SK-N-SH (cell line): ENCODE results near the gene MTNR1A. TPM values are rescaled to one million over a fixed set of nuclear protein-coding genes. Genes with fewer than 3 reads are reported as not detected.

Experiments used
- CTCF ChIA-PET: fragments of 300-600, 350-600 bp; formaldehyde crosslinking; extraction: SDS; loops from one replicate; lab custom pipeline; 2021; lab: Yijun Ruan, JAX
- POLR2A ChIA-PET: fragments of 350-600 bp; sonication (Branson Sonifier 250); formaldehyde crosslinking; extraction: SDS; loops from one replicate; lab custom pipeline; 2020; ENCODE audit warnings: antibody characterized with exemption, inconsistent platforms; lab: Yijun Ruan, JAX
- DNase-seq: peaks from one replicate; pipeline ENCODE4 v3.0.0; 2012
- H2AFZ ChIP-seq: fragments of 200-600 bp; sonication (generic); 2 replicates; pipeline ENCODE4 v1.8.1; 2016; ENCODE audit warnings: antibody characterized with exemption, mild to moderate bottlenecking, low read depth
- H3F3A ChIP-seq: fragments of 200-600 bp; sonication (generic); replicated peaks from 2 replicates; pipeline ENCODE3; 2016; ENCODE audit warnings: antibody characterized with exemption, mild to moderate bottlenecking; ENCODE audit not compliant: insufficient read depth
- H3K27ac ChIP-seq, 2 experiments: fragments of 200-500 bp in 1 of 2; fragments of 200-600 bp in 1 of 2; sonication (Bioruptor generic) in 1 of 2; sonication (generic), shearing (Covaris generic) in 1 of 2; 2 replicates each; pipeline versions ENCODE4 v1.5.1 to v1.6.1; 2014 to 2016; ENCODE audit warnings: low read depth in 2 of 2, inconsistent platforms in 1 of 2, low read length in 1 of 2, mild to moderate bottlenecking in 1 of 2, mixed read lengths in 1 of 2
- H3K27me3 ChIP-seq: fragments of 200-600 bp; sonication (generic), shearing (Covaris generic); 2 replicates; pipeline ENCODE4 v1.6.1; 2016; ENCODE audit warnings: mixed run types; ENCODE audit not compliant: insufficient read depth
- H3K36me3 ChIP-seq, 2 experiments: fragments of 200-500 bp in 1 of 2; fragments of 200-600 bp in 1 of 2; sonication (Bioruptor generic) in 1 of 2; sonication (generic) in 1 of 2; replicated peaks in 1 of 2; 2 replicates each; pipeline versions ENCODE3 to v1.5.1; 2014 to 2016; ENCODE audit warnings: low read length in 1 of 2, mild to moderate bottlenecking in 1 of 2; ENCODE audit not compliant: insufficient read depth in 2 of 2, control insufficient read depth in 1 of 2
- H3K4me1 ChIP-seq, 2 experiments: fragments of 200-500 bp in 1 of 2; fragments of 200-600 bp in 1 of 2; sonication (Bioruptor generic) in 1 of 2; sonication (generic), shearing (Covaris generic) in 1 of 2; 2 replicates each; pipeline versions ENCODE4 v1.5.1 to v1.6.1; 2014 to 2016; ENCODE audit warnings: low read depth in 1 of 2, low read length in 1 of 2, mixed run types in 1 of 2; ENCODE audit not compliant: insufficient read depth in 2 of 2, control insufficient read depth in 1 of 2
- H3K4me2 ChIP-seq: fragments of 200-600 bp; sonication (generic), shearing (Covaris generic); 2 replicates; pipeline ENCODE4 v1.6.1; 2017; ENCODE audit warnings: mixed run types
- H3K4me3 ChIP-seq, 2 experiments: fragments of 200-500 bp in 1 of 2; fragments of 200-600 bp in 1 of 2; sonication (Bioruptor generic) in 1 of 2; sonication (generic), shearing (Covaris generic) in 1 of 2; 2 replicates each; pipeline versions ENCODE4 v1.5.1 to v1.8.1; 2014 to 2016; ENCODE audit warnings: low read depth in 2 of 2, inconsistent platforms in 1 of 2, low read length in 1 of 2, mild to moderate bottlenecking in 1 of 2, mixed read lengths in 1 of 2, moderate library complexity in 1 of 2
- H3K79me2 ChIP-seq: fragments of 200-600 bp; sonication (generic); 2 replicates; pipeline ENCODE4 v1.8.1; 2017; ENCODE audit warnings: mild to moderate bottlenecking; ENCODE audit not compliant: insufficient read depth
- H3K9ac ChIP-seq: fragments of 200-600 bp; sonication (generic); 2 replicates; pipeline ENCODE4 v1.6.1; 2017; ENCODE audit warnings: mixed run types
- H3K9me2 ChIP-seq: fragments of 200-600 bp; sonication (generic); 2 replicates; pipeline ENCODE4 v1.6.1; 2017; ENCODE audit warnings: mixed run types
- H3K9me3 ChIP-seq: fragments of 200-600 bp; sonication (generic); 2 replicates; pipeline ENCODE4 v1.6.1; 2017; ENCODE audit warnings: mixed run types, mild to moderate bottlenecking, moderate library complexity
- H4K20me1 ChIP-seq: fragments of 200-600 bp; sonication (generic); 2 replicates; pipeline ENCODE4 v1.6.1; 2017; ENCODE audit warnings: mild to moderate bottlenecking, mixed run types; ENCODE audit not compliant: insufficient read depth
- CHD2 ChIP-seq: fragments of 150-350 bp; IDR thresholded peaks from 2 replicates; pipeline ENCODE4 v1.6.1; 2018; ENCODE audit warnings: low read length; ENCODE audit not compliant: partially characterized antibody
- ELF1 ChIP-seq: IDR thresholded peaks from 2 replicates; pipeline ENCODE4 v1.4.0; 2012
- EP300 ChIP-seq, 2 experiments: IDR thresholded peaks; 2 replicates each; pipeline versions ENCODE4 v1.4.0 to v1.6.1; 2012; ENCODE audit warnings: borderline replicate concordance in 1 of 2, low read depth in 1 of 2, low read length in 1 of 2
- EZH2phosphoT487 ChIP-seq: fragments of 200-600 bp; sonication (generic); IDR thresholded peaks from 2 replicates; pipeline ENCODE4 v1.6.1; 2017; ENCODE audit warnings: low read depth, mixed run types, mild to moderate bottlenecking, antibody characterized with exemption, moderate library complexity, borderline replicate concordance
- JUND ChIP-seq: IDR thresholded peaks from 2 replicates; pipeline ENCODE4 v1.4.0; 2012
- RFX5 ChIP-seq: IDR thresholded peaks from 2 replicates; pipeline ENCODE4 v1.6.1; 2012; ENCODE audit warnings: mild to moderate bottlenecking, improper control_type of control experiment, low read length
- SIN3A ChIP-seq: IDR thresholded peaks from 2 replicates; pipeline ENCODE4 v1.6.1; 2012; ENCODE audit warnings: low read depth, mild to moderate bottlenecking, low read length, moderate library complexity, borderline replicate concordance
- SMC3 ChIP-seq: IDR thresholded peaks from 2 replicates; pipeline ENCODE4 v1.6.1; 2012; ENCODE audit warnings: low read depth, low read length, improper control_type of control experiment
- TAF1 ChIP-seq: IDR thresholded peaks from 2 replicates; pipeline ENCODE4 v1.6.1; 2012; ENCODE audit warnings: low read depth, mild to moderate bottlenecking, low read length, moderate library complexity, borderline replicate concordance
- WGBS: methylation state at CpG from one replicate; pipeline ENCODE4 v1.1.6; 2017; ENCODE audit warnings: low lambda C conversion rate; 5-methylcytosine and 5-hydroxymethylcytosine counted together
- polyA plus RNA-seq, 3 experiments: library from polyadenylated mRNA; depleted of rRNA; stranded (reverse); fragments of >200 nt; gene quantifications; 2 replicates each; pipeline ENCODE4 v1.2.3, GENCODE V29; 2012
- TF ChIP-seq, protein P1 (sequence below): fragments of 200-600 bp; sonication (generic); IDR thresholded peaks from 2 replicates; pipeline ENCODE4 v1.6.1; 2017; ENCODE audit warnings: antibody characterized with exemption, mild to moderate bottlenecking, moderate library complexity
- TF ChIP-seq, protein P2 (sequence below): fragments of 150-350 bp; IDR thresholded peaks from 2 replicates; pipeline ENCODE4 v1.6.1; 2016; ENCODE audit warnings: mild to moderate bottlenecking, low read depth, low read length
- TF ChIP-seq, protein P3 (sequence below): IDR thresholded peaks from 2 replicates; pipeline ENCODE4 v1.4.0; 2012; ENCODE audit warnings: low read depth, borderline replicate concordance
- TF ChIP-seq, protein P4 (sequence below): IDR thresholded peaks from 2 replicates; pipeline ENCODE4 v1.6.1; 2012; ENCODE audit warnings: mild to moderate bottlenecking, low read depth, low read length, moderate library complexity
- TF ChIP-seq, protein P5 (sequence below): IDR thresholded peaks from 2 replicates; pipeline ENCODE4 v1.4.0; 2012; ENCODE audit warnings: low read depth
- TF ChIP-seq, protein P6 (sequence below): fragments of 150-350 bp; IDR thresholded peaks from 2 replicates; pipeline ENCODE4 v1.6.1; 2017; ENCODE audit warnings: antibody characterized with exemption, low read length, low read depth, borderline replicate concordance

MTNR1A gene
- polyA plus RNA-seq, 1 of the 3 experiments (the other 2 are of a cell fraction): not detected

DNA sequence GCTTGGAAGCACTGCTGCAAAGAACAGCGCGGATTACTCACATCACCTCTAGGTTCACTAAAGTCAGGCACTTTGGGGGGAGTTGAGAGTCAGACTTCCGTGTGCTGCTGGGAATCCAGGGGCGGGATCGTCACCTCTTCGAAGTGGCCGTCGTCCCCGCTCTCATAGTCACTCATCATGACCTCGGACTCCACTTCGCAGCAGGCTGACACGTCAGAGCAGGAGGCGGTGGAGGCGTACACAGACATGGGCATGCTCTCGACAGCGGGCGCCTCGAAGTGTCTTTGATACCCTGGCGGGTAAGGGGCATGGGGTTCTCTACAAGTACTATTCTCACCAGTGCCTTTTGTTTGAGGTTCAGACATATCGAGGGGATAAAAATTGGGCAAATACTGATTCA is 33.1 kb upstream of the MTNR1A start:
- ChIA-PET POLR2A (no interaction called here), CTCF (interaction anchor here (0.8 to 8.0 kb wide), 10 partner anchors 9 to 299 kb away, joined by 3 to 97 read pairs (median 6); no protein-coding TSS in a partner anchor)
- Histone ChIP-seq H4K20me1 (no peaks in the 10 kb centered on the region), H3F3A (no peaks in the 10 kb centered on the region), H3K27ac (no peak overlapping the region), H3K9me2 (no peaks in the 10 kb centered on the region), H3K27me3 (no peaks in the 10 kb centered on the region; the same call in 1 of the 2 replicates), H3K4me1 (no peaks in the 10 kb centered on the region), H3K36me3 (peaks cover 10 to 13% of the 10 kb centered on the region in 2 experiments), H3K9ac (no peak overlapping the region), H3K9me3 (no peaks in the 10 kb centered on the region)
- 81% methylated on average over 20 of the region's 20 CpGs for WGBS
- TF ChIP-seq JUND: no peak
- TF ChIP-seq, protein P1, sequence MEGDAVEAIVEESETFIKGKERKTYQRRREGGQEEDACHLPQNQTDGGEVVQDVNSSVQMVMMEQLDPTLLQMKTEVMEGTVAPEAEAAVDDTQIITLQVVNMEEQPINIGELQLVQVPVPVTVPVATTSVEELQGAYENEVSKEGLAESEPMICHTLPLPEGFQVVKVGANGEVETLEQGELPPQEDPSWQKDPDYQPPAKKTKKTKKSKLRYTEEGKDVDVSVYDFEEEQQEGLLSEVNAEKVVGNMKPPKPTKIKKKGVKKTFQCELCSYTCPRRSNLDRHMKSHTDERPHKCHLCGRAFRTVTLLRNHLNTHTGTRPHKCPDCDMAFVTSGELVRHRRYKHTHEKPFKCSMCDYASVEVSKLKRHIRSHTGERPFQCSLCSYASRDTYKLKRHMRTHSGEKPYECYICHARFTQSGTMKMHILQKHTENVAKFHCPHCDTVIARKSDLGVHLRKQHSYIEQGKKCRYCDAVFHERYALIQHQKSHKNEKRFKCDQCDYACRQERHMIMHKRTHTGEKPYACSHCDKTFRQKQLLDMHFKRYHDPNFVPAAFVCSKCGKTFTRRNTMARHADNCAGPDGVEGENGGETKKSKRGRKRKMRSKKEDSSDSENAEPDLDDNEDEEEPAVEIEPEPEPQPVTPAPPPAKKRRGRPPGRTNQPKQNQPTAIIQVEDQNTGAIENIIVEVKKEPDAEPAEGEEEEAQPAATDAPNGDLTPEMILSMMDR: no peak
- no peak for TF ChIP-seq ELF1
- no peak for TF ChIP-seq RFX5
- no peak for TF ChIP-seq TAF1
- TF ChIP-seq, protein P2, sequence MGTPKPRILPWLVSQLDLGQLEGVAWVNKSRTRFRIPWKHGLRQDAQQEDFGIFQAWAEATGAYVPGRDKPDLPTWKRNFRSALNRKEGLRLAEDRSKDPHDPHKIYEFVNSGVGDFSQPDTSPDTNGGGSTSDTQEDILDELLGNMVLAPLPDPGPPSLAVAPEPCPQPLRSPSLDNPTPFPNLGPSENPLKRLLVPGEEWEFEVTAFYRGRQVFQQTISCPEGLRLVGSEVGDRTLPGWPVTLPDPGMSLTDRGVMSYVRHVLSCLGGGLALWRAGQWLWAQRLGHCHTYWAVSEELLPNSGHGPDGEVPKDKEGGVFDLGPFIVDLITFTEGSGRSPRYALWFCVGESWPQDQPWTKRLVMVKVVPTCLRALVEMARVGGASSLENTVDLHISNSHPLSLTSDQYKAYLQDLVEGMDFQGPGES: no peak
- TF ChIP-seq, protein P3, sequence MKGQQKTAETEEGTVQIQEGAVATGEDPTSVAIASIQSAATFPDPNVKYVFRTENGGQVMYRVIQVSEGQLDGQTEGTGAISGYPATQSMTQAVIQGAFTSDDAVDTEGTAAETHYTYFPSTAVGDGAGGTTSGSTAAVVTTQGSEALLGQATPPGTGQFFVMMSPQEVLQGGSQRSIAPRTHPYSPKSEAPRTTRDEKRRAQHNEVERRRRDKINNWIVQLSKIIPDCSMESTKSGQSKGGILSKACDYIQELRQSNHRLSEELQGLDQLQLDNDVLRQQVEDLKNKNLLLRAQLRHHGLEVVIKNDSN: no peak
- TF ChIP-seq CHD2: no peak
- TF ChIP-seq, protein P4, sequence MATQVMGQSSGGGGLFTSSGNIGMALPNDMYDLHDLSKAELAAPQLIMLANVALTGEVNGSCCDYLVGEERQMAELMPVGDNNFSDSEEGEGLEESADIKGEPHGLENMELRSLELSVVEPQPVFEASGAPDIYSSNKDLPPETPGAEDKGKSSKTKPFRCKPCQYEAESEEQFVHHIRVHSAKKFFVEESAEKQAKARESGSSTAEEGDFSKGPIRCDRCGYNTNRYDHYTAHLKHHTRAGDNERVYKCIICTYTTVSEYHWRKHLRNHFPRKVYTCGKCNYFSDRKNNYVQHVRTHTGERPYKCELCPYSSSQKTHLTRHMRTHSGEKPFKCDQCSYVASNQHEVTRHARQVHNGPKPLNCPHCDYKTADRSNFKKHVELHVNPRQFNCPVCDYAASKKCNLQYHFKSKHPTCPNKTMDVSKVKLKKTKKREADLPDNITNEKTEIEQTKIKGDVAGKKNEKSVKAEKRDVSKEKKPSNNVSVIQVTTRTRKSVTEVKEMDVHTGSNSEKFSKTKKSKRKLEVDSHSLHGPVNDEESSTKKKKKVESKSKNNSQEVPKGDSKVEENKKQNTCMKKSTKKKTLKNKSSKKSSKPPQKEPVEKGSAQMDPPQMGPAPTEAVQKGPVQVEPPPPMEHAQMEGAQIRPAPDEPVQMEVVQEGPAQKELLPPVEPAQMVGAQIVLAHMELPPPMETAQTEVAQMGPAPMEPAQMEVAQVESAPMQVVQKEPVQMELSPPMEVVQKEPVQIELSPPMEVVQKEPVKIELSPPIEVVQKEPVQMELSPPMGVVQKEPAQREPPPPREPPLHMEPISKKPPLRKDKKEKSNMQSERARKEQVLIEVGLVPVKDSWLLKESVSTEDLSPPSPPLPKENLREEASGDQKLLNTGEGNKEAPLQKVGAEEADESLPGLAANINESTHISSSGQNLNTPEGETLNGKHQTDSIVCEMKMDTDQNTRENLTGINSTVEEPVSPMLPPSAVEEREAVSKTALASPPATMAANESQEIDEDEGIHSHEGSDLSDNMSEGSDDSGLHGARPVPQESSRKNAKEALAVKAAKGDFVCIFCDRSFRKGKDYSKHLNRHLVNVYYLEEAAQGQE: no peak
- TF ChIP-seq SIN3A: no peak
- TF ChIP-seq SMC3: no peak
- TF ChIP-seq, protein P5, sequence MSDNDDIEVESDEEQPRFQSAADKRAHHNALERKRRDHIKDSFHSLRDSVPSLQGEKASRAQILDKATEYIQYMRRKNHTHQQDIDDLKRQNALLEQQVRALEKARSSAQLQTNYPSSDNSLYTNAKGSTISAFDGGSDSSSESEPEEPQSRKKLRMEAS: no peak
- no peak for TF ChIP-seq EP300 (IDR thresholded peaks at IDR 0.05; ENCODE audit: borderline replicate concordance in 1 of 2, low read depth in 1 of 2, low read length in 1 of 2)
- no peak for TF ChIP-seq EZH2phosphoT487
- TF ChIP-seq, protein P6, sequence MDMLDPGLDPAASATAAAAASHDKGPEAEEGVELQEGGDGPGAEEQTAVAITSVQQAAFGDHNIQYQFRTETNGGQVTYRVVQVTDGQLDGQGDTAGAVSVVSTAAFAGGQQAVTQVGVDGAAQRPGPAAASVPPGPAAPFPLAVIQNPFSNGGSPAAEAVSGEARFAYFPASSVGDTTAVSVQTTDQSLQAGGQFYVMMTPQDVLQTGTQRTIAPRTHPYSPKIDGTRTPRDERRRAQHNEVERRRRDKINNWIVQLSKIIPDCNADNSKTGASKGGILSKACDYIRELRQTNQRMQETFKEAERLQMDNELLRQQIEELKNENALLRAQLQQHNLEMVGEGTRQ: no peak
- TF ChIP-seq, all 33 proteins: peak for 0
- Histone ChIP-seq H3K4me3 (no peak overlapping the region), H2AFZ (no peak overlapping the region), H3K4me2 (no peak overlapping the region), H3K79me2 (no peaks in the 10 kb centered on the region; the same call in 1 of the 2 replicates)
- DNase-seq: no peak
